ENCODE results near the gene VNN1. TPM values are rescaled to one million over a fixed set of nuclear protein-coding genes. Genes with fewer than 3 reads are reported as not detected.

The VNN1 gene
- total and polyA plus RNA-seq, 4 donors: 0.08 to 0.50 (median 0.13) TPM

DNA sequence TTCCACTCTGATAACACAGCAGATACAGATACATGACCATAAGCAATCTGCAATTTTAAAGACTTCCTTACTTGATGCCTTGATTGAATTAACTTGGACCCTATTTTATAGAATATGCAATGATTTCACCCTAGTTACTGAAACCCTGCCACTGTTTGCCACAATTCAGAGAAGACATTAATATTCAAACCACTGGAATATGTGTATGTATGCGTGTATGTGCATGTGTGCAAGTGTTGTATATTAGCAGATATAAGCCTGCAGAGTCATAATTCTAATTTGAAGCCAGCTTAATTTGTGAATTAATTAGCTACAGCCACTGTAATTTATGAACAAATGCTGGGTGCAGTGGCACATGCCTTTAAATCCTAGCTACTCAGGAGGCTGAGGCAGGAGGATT, 34.6 kb upstream of the VNN1 start:
- H3K36me3 ChIP-seq (ENCODE audit: control insufficient read depth, insufficient read depth, low read length): no peaks in the 10 kb centered on the region
- no peak for DNase-seq (ENCODE audit: low read depth in 4 of 6, low spot score in 6 of 6)
- H3K9me3 ChIP-seq (ENCODE audit: control insufficient read depth, insufficient read depth, low read length): no peaks in the 10 kb centered on the region
- no peak overlapping the region for H3K27ac ChIP-seq (ENCODE audit: low read depth, low read length)
- H3K27me3 ChIP-seq (ENCODE audit: control insufficient read depth, insufficient read depth, low read length): no peaks in the 10 kb centered on the region
- no peaks in the 10 kb centered on the region for H3K4me1 ChIP-seq (ENCODE audit: control insufficient read depth, insufficient read depth, low read length)
- no peak overlapping the region for H3K4me3 ChIP-seq (ENCODE audit: low read depth, low read length)
- WGBS (ENCODE audit: insufficient coverage): no CpG with 5 or more reads among the region's 1 CpG

DNA sequence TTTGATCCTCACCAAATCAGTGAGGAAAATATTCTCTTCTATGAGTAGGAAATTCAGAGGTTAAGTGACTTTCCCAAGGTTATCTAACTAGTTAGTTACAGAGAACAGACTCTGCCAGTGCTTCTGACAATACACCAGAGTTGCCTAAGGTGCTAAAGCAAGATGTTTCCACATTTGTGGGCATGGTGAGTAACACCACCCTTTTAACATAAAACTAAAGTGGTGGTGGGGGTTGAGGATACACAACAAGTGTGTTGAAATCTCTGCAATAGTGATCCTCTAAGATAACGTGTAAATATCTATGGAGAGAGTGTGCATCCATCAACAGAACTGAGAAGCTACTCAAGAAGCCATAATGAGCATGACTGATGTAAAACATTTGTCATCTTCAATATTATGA, 32.2 kb upstream of the VNN1 start:
- no CpG with 5 or more reads among the region's 1 CpG for WGBS (ENCODE audit: insufficient coverage)
- no peaks in the 10 kb centered on the region for H3K4me1 ChIP-seq (ENCODE audit: control insufficient read depth, insufficient read depth, low read length)

DNA sequence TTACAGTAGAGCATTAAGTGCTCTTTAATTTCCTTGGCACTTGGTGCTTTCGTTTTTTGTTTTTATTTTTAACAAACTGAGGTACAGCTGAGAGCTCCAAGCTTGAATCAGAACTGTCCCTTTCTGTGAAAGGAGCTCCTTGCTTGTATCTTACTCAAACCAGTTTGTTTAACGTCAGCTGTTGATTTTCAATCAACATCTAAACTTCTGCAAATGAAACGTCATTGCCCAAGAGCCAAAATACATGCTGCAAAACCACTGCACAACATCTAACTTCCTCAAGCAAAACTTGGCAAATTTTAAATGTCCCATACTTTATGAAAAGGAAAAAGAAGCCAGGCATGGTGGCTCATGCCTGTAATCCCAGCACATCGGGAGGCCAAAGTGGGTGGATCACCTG, 28.6 kb upstream of the VNN1 start:
- Histone ChIP-seq H3K9me3 (ENCODE audit: control insufficient read depth, insufficient read depth, low read length) (no peaks in the 10 kb centered on the region), H3K27ac (ENCODE audit: low read depth, low read length) (no peak overlapping the region), H3K36me3 (ENCODE audit: control insufficient read depth, insufficient read depth, low read length) (no peaks in the 10 kb centered on the region), H3K27me3 (ENCODE audit: control insufficient read depth, insufficient read depth, low read length) (no peaks in the 10 kb centered on the region), H3K4me1 (ENCODE audit: control insufficient read depth, insufficient read depth, low read length) (no peaks in the 10 kb centered on the region), H3K4me3 (ENCODE audit: low read depth, low read length) (no peak overlapping the region)
- DNase-seq (ENCODE audit: low read depth in 4 of 6, low spot score in 6 of 6): no peak
- 94% methylated on average over 2 of the region's 4 CpGs for WGBS (ENCODE audit: insufficient coverage)

More for the DNA sequence above, 32.2 kb upstream of the VNN1 start:
- Histone ChIP-seq H3K36me3 (ENCODE audit: control insufficient read depth, insufficient read depth, low read length) (no peaks in the 10 kb centered on the region), H3K9me3 (ENCODE audit: control insufficient read depth, insufficient read depth, low read length) (no peaks in the 10 kb centered on the region), H3K4me3 (ENCODE audit: low read depth, low read length) (no peak overlapping the region), H3K27me3 (ENCODE audit: control insufficient read depth, insufficient read depth, low read length) (no peaks in the 10 kb centered on the region), H3K27ac (ENCODE audit: low read depth, low read length) (no peak overlapping the region)
- no peak for DNase-seq (ENCODE audit: low read depth in 4 of 6, low spot score in 6 of 6)

DNA sequence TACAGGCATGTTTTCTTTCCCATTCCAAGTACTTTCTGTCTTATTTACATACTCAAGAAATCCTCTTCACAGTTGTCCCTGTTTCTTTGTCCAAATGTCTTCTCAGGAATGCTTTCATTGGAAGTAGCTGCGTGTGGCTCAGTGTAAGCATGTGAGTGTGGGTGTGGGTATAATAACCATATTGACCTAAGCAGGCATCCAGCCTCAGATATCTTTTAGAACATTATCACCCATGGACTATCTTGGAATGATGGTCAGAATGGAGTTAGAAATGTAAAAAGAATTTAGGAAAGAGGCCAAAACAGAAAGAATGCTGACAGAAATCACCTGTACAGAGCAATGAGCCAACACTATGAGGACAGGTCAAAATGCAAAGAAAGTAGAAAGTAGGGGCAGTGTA, 27.4 kb upstream of the VNN1 start:
- DNase-seq (ENCODE audit: low read depth in 4 of 6, low spot score in 6 of 6): no peak
- Histone ChIP-seq H3K36me3 (ENCODE audit: control insufficient read depth, insufficient read depth, low read length) (no peaks in the 10 kb centered on the region), H3K4me1 (ENCODE audit: control insufficient read depth, insufficient read depth, low read length) (no peaks in the 10 kb centered on the region), H3K9me3 (ENCODE audit: control insufficient read depth, insufficient read depth, low read length) (no peaks in the 10 kb centered on the region), H3K27me3 (ENCODE audit: control insufficient read depth, insufficient read depth, low read length) (no peaks in the 10 kb centered on the region), H3K4me3 (ENCODE audit: low read depth, low read length) (no peak overlapping the region), H3K27ac (ENCODE audit: low read depth, low read length) (no peak overlapping the region)
- WGBS (ENCODE audit: insufficient coverage): no CpG with 5 or more reads among the region's 1 CpG

DNA sequence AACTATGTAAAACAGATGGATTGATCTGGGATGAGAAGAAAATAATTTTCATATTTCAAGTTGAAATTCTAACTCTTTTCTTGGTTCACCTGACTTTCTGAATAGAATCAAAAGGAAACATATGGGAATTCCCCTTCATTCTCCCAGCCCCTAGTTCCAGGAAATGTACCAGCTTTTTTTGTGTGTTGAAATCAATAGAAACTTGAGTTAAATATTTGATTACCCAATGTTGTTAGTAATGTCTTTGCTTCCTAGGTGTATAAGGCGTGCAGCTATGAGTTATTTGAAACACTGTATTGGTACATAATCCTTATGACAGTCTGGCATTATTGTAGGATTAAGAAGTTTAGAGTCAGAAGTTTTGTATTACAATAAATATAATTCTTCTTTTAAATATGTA, 22.4 kb upstream of the VNN1 start:
- Histone ChIP-seq H3K36me3 (ENCODE audit: control insufficient read depth, insufficient read depth, low read length) (no peaks in the 10 kb centered on the region), H3K27ac (ENCODE audit: low read depth, low read length) (no peak overlapping the region), H3K9me3 (ENCODE audit: control insufficient read depth, insufficient read depth, low read length) (no peaks in the 10 kb centered on the region), H3K27me3 (ENCODE audit: control insufficient read depth, insufficient read depth, low read length) (no peaks in the 10 kb centered on the region), H3K4me1 (ENCODE audit: control insufficient read depth, insufficient read depth, low read length) (no peaks in the 10 kb centered on the region), H3K4me3 (ENCODE audit: low read depth, low read length) (no peak overlapping the region)
- WGBS (ENCODE audit: insufficient coverage): no CpG with 5 or more reads among the region's 1 CpG
- DNase-seq (ENCODE audit: low read depth in 4 of 6, low spot score in 6 of 6): no peak

DNA sequence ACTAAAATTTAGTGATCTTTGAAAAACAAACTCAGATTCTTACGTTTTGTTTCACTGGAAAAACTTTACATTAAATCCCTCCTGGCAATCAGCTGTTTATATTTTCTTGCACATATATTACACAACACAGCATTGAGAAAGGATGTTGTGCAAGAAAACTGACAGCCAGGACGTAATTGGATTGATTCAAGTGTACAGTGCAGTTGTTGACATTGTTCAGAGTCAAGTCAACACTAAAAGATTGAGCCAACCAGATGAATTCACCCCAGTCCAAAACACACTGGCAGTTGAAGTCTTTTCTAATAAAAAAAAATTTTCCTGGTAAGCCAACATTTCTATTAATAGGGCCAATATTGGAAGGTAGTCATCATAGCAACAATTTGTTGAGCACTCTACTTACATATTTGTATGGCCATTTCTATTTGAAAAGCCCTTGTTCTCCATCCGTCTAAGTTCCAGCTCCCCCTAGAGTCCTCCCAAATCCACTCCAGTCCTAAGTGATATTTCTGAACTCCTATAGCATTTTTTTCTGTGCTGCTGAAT, 20.9 kb upstream of the VNN1 start:
- Histone ChIP-seq H3K9me3 (ENCODE audit: control insufficient read depth, insufficient read depth, low read length) (no peaks in the 10 kb centered on the region), H3K36me3 (ENCODE audit: control insufficient read depth, insufficient read depth, low read length) (no peaks in the 10 kb centered on the region), H3K4me1 (ENCODE audit: control insufficient read depth, insufficient read depth, low read length) (no peaks in the 10 kb centered on the region), H3K27me3 (ENCODE audit: control insufficient read depth, insufficient read depth, low read length) (no peaks in the 10 kb centered on the region), H3K27ac (ENCODE audit: low read depth, low read length) (no peak overlapping the region), H3K4me3 (ENCODE audit: low read depth, low read length) (no peak overlapping the region)
- 17% methylated on average over 1 of the region's 3 CpGs for WGBS (ENCODE audit: insufficient coverage)
- DNase-seq (ENCODE audit: low read depth in 4 of 6, low spot score in 6 of 6): no peak

DNA sequence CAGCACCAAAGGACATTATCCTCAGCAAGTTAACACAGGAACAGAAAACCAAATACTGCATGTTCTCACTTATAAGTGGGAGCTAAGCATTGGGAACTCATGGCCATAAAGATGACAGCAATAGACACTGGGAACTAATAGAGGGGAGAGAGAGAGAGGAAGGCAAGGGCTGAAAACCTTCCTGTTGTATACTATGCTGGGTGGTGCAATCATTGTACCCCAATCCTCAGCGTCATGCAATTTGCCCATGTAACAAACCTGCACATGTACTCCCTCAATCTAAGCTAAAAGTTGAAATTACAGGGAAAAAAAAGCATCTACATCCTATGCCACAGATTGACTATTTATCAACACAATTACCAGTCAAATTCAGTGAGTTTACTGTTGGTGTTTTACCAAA, 20.0 kb upstream of the VNN1 start:
- no peaks in the 10 kb centered on the region for H3K27me3 ChIP-seq (ENCODE audit: control insufficient read depth, insufficient read depth, low read length)
- no CpG with 5 or more reads among the region's 1 CpG for WGBS (ENCODE audit: insufficient coverage)
- no peaks in the 10 kb centered on the region for H3K4me1 ChIP-seq (ENCODE audit: control insufficient read depth, insufficient read depth, low read length)
- no peak for DNase-seq (ENCODE audit: low read depth in 4 of 6, low spot score in 6 of 6)
- no peaks in the 10 kb centered on the region for H3K36me3 ChIP-seq (ENCODE audit: control insufficient read depth, insufficient read depth, low read length)
- H3K4me3 ChIP-seq (ENCODE audit: low read depth, low read length): no peak overlapping the region
- H3K27ac ChIP-seq (ENCODE audit: low read depth, low read length): no peak overlapping the region
- H3K9me3 ChIP-seq (ENCODE audit: control insufficient read depth, insufficient read depth, low read length): no peaks in the 10 kb centered on the region

DNA sequence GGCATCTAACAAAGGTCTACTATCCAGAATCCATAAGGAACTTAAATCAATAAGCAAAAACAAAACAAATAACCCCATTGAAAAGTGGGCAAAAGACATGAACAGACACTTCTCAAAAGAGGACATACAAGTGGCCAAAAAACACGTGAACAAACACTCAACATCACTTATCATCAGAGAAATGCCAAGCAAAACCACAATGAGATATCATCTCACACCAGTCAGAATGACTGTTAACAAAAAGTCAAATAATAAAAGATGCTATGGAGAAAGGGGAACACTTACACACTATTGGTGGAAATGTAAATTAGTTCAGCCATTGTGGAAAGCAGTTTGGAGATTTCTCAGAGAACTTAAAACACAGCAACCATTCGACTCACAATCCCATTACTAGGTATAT, 19.4 kb upstream of the VNN1 start:
- no CpG with 5 or more reads among the region's 2 CpGs for WGBS (ENCODE audit: insufficient coverage)
- Histone ChIP-seq H3K36me3 (ENCODE audit: control insufficient read depth, insufficient read depth, low read length) (no peaks in the 10 kb centered on the region), H3K4me1 (ENCODE audit: control insufficient read depth, insufficient read depth, low read length) (no peaks in the 10 kb centered on the region), H3K4me3 (ENCODE audit: low read depth, low read length) (no peak overlapping the region), H3K27me3 (ENCODE audit: control insufficient read depth, insufficient read depth, low read length) (no peaks in the 10 kb centered on the region), H3K27ac (ENCODE audit: low read depth, low read length) (no peak overlapping the region), H3K9me3 (ENCODE audit: control insufficient read depth, insufficient read depth, low read length) (no peaks in the 10 kb centered on the region)
- no peak for DNase-seq (ENCODE audit: low read depth in 4 of 6, low spot score in 6 of 6)

DNA sequence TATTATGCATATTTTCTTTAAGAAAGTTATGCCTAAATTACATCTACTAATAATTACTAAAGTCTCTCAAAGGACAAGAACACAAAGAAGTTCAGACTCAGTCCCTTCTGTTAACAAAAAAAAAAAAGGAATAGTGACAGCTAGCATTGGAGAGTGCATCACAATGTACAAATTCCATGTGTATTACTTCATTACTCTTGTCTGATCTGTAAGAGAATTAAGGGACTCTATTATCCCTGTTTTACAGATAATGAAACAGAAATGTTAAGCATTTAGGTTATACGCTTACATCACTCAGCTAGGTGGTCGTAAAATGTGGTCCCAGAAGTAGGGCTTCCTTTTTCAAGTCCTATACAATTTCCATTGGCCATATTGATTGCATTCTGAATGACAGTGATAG, 17.2 kb upstream of the VNN1 start:
- no peaks in the 10 kb centered on the region for H3K27me3 ChIP-seq (ENCODE audit: control insufficient read depth, insufficient read depth, low read length)
- H3K4me1 ChIP-seq (ENCODE audit: control insufficient read depth, insufficient read depth, low read length): no peaks in the 10 kb centered on the region
- H3K36me3 ChIP-seq (ENCODE audit: control insufficient read depth, insufficient read depth, low read length): no peaks in the 10 kb centered on the region
- H3K4me3 ChIP-seq (ENCODE audit: low read depth, low read length): no peak overlapping the region
- H3K27ac ChIP-seq (ENCODE audit: low read depth, low read length): no peak overlapping the region
- DNase-seq (ENCODE audit: low read depth in 4 of 6, low spot score in 6 of 6): no peak
- H3K9me3 ChIP-seq (ENCODE audit: control insufficient read depth, insufficient read depth, low read length): no peaks in the 10 kb centered on the region
- no CpG with 5 or more reads among the region's 2 CpGs for WGBS (ENCODE audit: insufficient coverage)

DNA sequence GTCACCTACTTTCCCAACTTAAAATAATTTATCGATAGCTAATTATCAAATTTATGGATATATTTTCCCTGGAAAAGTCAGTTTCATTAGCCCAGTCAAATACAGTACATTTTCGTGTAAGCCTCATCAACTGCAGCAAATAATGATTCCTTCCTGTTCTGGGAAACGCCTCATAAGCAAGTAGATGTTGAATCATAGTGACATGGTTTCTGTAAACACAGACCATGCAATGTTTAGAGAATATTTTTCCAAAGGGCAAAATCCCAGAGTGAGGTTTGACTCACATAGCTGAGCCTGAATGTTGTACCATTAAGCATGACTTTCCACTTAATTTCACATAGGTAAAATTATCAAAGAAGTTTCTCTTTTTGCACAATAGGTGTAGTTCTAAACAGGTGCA, 16.7 kb upstream of the VNN1 start:
- Histone ChIP-seq H3K27me3 (ENCODE audit: control insufficient read depth, insufficient read depth, low read length) (no peaks in the 10 kb centered on the region), H3K36me3 (ENCODE audit: control insufficient read depth, insufficient read depth, low read length) (no peaks in the 10 kb centered on the region), H3K27ac (ENCODE audit: low read depth, low read length) (no peak overlapping the region), H3K9me3 (ENCODE audit: control insufficient read depth, insufficient read depth, low read length) (no peaks in the 10 kb centered on the region), H3K4me1 (ENCODE audit: control insufficient read depth, insufficient read depth, low read length) (no peaks in the 10 kb centered on the region), H3K4me3 (ENCODE audit: low read depth, low read length) (no peak overlapping the region)
- DNase-seq (ENCODE audit: low read depth in 4 of 6, low spot score in 6 of 6): no peak
- WGBS (ENCODE audit: insufficient coverage): no CpG with 5 or more reads among the region's 3 CpGs

Data from spinal cord (tissue), 10 donors.